Activated CD8-positive, alpha-beta T cell treated with anti-CD3 and anti-CD28 coated beads, Interleukin-2, amount 10 ng/mL, durations not matched to agents 7 days and 5 days (primary cell): ENCODE data around the gene TRPV4. TPM values are rescaled to one million over a fixed set of nuclear protein-coding genes. Genes with fewer than 3 reads are reported as not detected.
A peak's percentile ranks its signal among the peaks of the same experiment; 100 is the strongest.

Source experiments
- ATAC-seq: fragments of 150-1000 bp; cut with Tn5 transposase; one replicate; pipeline ENCODE4 v1.10.0; 2021; ENCODE audit warnings: moderate library complexity
- CTCF ChIA-PET: fragments of 350-600 bp; sonication (Branson Sonifier 250); formaldehyde crosslinking; loops from one replicate; lab custom pipeline; 2021; ENCODE audit warnings: antibody characterized with exemption; lab: Charles Lee
- POLR2A ChIA-PET: fragments of 350-600 bp; sonication (Branson Sonifier 250); formaldehyde crosslinking; loops from one replicate; lab custom pipeline; 2021; ENCODE audit warnings: antibody characterized with exemption; lab: Charles Lee
- DNase-seq: peaks from one replicate; pipeline ENCODE4 v3.0.0-alpha.2; 2020
- H3K27ac Mint-ChIP-seq: one replicate; pipeline ENCODE4 v1.8.0; 2021; ENCODE audit warnings: mild to moderate bottlenecking, mixed read lengths
- H3K27me3 Mint-ChIP-seq: one replicate; pipeline ENCODE4 v1.8.0; 2021; ENCODE audit warnings: low read depth, mixed read lengths
- H3K36me3 Mint-ChIP-seq: one replicate; pipeline ENCODE4 v1.8.0; 2021; ENCODE audit warnings: low read depth, mixed read lengths
- H3K4me1 Mint-ChIP-seq: one replicate; pipeline ENCODE4 v1.8.0; 2021; ENCODE audit warnings: low read depth, mixed read lengths
- H3K4me3 Mint-ChIP-seq: one replicate; pipeline ENCODE4 v1.8.0; 2021; ENCODE audit warnings: mild to moderate bottlenecking, mixed read lengths
- H3K9me3 Mint-ChIP-seq: one replicate; pipeline ENCODE4 v1.8.0; 2022; ENCODE audit warnings: mixed read lengths; ENCODE audit not compliant: insufficient read depth
- total RNA-seq, 2 experiments: library from RNA; stranded (reverse); gene quantifications; one replicate each; pipeline ENCODE4 v1.2.3, GENCODE V29; 2021

Gene TRPV4
- not detected for total RNA-seq

DNA sequence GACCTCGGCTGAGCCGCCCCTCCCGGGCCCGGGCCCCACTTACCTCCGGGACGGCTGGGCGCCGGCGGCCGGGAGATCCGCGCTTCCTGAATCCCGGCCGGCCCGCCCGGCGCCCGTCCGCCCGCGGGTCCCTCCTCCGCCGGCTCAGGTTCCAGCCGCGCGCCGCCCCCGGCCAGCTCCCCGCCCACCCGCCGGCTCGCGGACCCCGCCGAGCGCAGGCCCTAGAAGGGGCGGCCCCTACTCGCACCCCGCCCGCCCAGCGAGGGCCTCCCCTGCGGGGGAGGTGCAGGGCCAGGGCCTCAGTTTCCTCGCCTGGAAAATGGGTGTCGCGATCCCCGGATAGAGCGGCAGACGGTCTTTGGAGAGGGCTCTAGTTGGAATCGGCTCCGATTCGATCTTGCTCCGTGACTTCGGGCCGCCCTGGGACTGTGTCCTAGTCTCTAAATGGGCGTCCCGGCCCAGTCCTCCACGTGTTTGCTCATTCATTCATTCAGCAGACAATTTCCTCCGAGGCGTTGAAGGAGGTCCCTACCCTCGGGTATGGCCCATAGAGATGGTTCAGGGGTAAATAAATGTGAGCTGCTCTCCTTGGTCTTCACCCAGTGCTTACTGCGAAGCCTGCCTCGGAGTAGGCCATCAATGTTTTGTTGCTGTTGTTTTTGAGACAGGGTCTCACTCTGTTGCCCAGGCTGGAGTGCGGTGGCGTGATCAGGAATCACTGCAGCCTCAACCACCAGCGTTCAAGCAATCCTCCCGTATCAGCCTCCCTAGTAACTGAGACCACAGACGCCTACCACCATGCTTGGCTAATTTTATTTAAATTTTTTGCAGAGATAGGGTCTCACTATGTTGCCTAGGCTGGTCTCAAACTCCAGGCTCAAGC, at the start of gene TRPV4:
TSS of gene TRPV4 (minus strand) at position 92 of the 883 bp plus-strand sequence. CDS start 18,602 bp downstream, outside the sequence.
- ChIA-PET CTCF (interaction anchor here (1.4 to 6.1 kb wide), 2 partner anchors 11 to 12 kb away, joined by 5 to 43 read pairs; no protein-coding TSS in a partner anchor), POLR2A (no interaction called here)
- no peak for DNase-seq
- Mint-ChIP-seq H3K4me1 (peaks cover 1% of the 10 kb centered on the region), H3K27ac (no peak within 1 kb of the TSS), H3K4me3 (no peak within 1 kb of the TSS), H3K9me3 (no peaks in the 10 kb centered on the region), H3K27me3 (peaks cover 31% of the 10 kb centered on the region), H3K36me3 (no peaks in the 10 kb centered on the region)
- no peak for ATAC-seq

DNA sequence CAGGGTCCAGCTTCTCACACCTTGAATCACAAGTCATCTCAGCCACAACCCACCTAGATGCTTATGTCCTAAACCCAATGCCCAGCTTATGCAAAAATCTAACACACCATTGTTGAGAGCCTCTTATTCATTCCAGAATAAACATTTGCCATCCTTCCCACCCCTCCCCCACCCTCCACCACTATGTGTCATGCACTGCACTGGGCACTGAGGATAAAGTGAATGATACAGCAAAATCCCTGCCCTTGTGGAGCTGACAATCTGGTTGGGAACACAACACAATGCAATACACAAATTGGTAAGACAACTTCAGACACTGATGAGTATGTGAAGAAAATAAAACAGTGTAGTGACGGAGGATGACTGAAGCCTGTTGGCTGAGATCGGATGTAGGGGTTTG, 48.6 kb upstream of the TRPV4 start:
- Mint-ChIP-seq H3K27me3 (peaks cover 20% of the 10 kb centered on the region), H3K36me3 (no peaks in the 10 kb centered on the region), H3K4me1 (peaks cover 36% of the 10 kb centered on the region), H3K9me3 (no peaks in the 10 kb centered on the region), H3K4me3 (no peak overlapping the region), H3K27ac (peak overlapping the region; percentile 1)
- ChIA-PET CTCF (interaction anchor here (1.0 to 3.0 kb wide), 8 partner anchors 9 to 76 kb away, joined by 3 to 21 read pairs (median 6); no protein-coding TSS in a partner anchor), POLR2A (interaction anchor here (1.3 kb wide), 1 partner anchor 19 kb away, joined by 4 read pairs; the partner anchor contains the start of gene TCHP)
- ATAC-seq = no peak
- DNase-seq = no peak

DNA sequence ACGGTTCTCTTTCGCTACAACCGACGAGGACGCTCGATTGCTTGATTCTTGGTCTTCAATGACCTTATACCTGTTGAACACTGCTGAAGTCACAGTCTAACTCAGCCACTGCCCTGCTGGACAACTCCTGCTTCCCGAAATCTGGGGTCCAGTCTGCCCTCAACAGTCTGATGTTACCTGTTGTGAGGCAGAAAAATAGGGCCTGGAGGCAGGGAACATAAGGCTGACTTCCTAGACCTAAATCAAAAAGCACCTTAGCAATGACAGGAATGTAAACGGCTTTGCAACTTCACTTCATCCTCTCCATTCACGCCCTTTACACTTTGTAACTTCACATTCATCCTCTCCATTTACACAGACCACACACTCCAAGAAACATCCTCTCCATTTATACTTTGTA, 47.7 kb upstream of the TRPV4 start:
- no peaks in the 10 kb centered on the region for H3K9me3 Mint-ChIP-seq
- H3K27me3 Mint-ChIP-seq = peaks cover 20% of the 10 kb centered on the region
- H3K4me1 Mint-ChIP-seq = peaks cover 38% of the 10 kb centered on the region
- CTCF ChIA-PET = interaction anchor here (1.0 to 3.0 kb wide), 9 partner anchors 10 to 75 kb away, joined by 3 to 21 read pairs (median 5); no protein-coding TSS in a partner anchor
- H3K27ac Mint-ChIP-seq = peak overlapping the region; percentile 70
- no peak for DNase-seq
- H3K36me3 Mint-ChIP-seq = no peaks in the 10 kb centered on the region
- POLR2A ChIA-PET = interaction anchor here (1.3 kb wide), 1 partner anchor 20 kb away, joined by 4 read pairs; the partner anchor contains the start of gene TCHP
- ATAC-seq = no peak
- peak overlapping the region; percentile 79 for H3K4me3 Mint-ChIP-seq

DNA sequence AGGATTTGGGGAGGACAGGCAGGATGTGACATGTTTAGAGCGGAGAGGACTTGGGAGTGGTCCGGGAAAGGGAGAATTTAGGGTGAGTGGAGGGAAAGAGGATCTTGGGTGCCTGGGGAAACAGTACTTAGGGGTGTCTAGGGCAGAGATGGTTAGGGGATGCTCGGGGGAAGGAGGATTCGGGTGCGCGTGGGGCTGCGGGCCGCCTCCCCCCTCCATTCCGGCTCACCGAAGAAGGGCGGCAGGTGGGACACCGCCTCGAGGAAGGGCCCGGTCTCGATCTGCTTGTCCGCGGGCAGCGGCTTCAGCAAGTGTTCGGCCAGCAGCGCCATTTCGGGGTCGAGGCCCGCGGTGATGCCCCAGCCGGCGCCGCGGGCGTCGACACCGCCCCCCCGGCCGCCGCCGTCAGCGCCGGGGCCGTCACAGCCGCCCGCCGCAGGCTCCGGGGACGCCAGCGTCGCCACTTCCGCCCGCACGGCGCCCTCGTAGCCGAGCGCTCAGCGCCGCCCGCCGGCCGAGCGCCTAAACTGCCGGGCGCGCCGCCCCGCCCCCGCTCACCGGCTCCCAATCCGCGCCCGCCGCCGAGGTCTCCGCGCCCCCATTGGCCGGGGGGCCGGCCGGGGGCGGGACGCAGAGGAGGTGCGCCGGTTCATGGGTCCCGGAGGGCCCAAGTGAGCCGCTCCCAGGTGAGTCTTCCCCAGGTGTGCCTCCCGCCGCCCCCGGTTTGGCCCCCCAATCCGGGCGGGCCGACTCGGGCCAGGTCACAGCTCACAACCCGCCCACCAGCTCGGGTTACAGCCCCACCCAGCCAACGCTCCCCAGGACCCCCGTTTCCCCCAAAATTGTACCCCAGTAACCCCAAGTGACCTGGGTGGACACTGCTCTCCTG, 47.1 kb upstream of the TRPV4 start, which contains the start of gene GLTP:
TSS of gene GLTP (minus strand) at position 499 of the 889 bp plus-strand sequence. CDS start at position 332, 167 bp downstream.
- ATAC-seq (peak; percentile 98), DNase-seq (peak; percentile 88)
- POLR2A ChIA-PET = no interaction called here
- H3K4me3 Mint-ChIP-seq = peak within 1 kb of the TSS; percentile 86
- no peaks in the 10 kb centered on the region for H3K36me3 Mint-ChIP-seq
- CTCF ChIA-PET = interaction anchor here (1.1 to 3.0 kb wide), 10 partner anchors 13 to 75 kb away, joined by 3 to 21 read pairs (median 6); no protein-coding TSS in a partner anchor
- H3K9me3 Mint-ChIP-seq = no peaks in the 10 kb centered on the region
- H3K27me3 Mint-ChIP-seq = peaks cover 20% of the 10 kb centered on the region
- H3K4me1 Mint-ChIP-seq = peaks cover 40% of the 10 kb centered on the region
- peak within 1 kb of the TSS; percentile 91 for H3K27ac Mint-ChIP-seq

DNA sequence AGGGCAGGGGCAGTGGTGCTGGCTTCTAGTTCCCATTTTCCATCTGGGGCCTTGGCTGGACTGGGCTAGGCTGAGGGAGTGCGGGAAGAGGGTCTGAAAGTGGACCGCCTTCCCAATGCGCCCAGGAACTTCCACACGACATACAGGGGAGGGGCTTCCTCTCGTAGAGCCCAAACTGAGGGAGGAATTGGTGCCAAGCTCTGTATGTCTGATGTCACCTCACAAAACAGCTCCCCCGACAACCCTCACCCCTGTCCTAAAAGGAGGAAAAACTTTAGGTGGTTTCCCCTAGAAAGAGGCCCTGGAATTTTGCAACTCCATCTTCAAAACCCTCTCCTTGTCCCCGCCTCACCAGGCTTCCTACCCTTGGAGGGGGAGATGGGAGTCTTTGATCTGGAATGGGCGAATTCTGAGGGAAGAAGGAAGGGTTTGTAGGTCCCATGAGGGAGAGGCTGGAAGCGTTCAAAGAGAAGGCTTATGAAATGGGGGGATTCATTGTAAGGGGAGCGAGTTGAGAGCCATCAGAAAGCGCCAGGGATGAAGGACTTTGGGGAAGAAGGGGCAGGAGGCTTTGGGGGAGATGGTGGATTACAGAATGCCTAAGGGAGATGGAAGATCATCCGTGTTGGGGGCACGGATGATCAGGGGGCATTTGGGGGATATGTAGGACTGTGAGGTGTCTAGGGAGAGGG, 46.3 kb upstream of the TRPV4 start:
- peaks cover 14% of the 10 kb centered on the region for H3K27me3 Mint-ChIP-seq
- POLR2A ChIA-PET = interaction anchor here (0.6 kb wide), 1 partner anchor 11 kb away, joined by 3 read pairs; no protein-coding TSS in a partner anchor

DNA sequence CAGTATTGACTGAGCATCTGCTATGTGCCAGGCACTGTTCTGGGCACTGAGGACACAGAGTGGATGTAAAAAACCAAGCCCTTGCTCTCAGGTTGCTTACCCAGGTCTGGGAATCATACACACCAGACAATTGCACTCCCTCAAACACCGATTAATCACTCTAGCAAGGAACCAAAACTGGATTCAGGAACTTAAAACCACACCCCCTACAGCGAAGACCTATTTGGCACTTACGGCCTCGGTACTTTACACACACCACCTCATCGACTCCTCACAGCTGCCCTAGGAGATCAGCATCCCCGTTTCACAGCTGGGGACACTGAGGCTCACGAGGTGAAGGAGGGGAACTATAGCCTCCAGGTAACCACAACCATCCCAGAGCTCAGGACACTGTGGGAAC, 45.6 kb upstream of the TRPV4 start:
- no peak overlapping the region for H3K27ac Mint-ChIP-seq
- H3K27me3 Mint-ChIP-seq = peaks cover 12% of the 10 kb centered on the region

More for the DNA sequence above, 46.3 kb upstream of the TRPV4 start:
- H3K36me3 Mint-ChIP-seq = no peaks in the 10 kb centered on the region
- CTCF ChIA-PET = interaction anchor here (1.1 to 2.9 kb wide), 5 partner anchors 9 to 74 kb away, joined by 3 to 15 read pairs (median 6); no protein-coding TSS in a partner anchor
- H3K4me1 Mint-ChIP-seq = peaks cover 40% of the 10 kb centered on the region
- ATAC-seq (no peak), DNase-seq (no peak)
- H3K9me3 Mint-ChIP-seq = no peaks in the 10 kb centered on the region
- peak overlapping the region; percentile 91 for H3K27ac Mint-ChIP-seq
- peak overlapping the region; percentile 86 for H3K4me3 Mint-ChIP-seq

DNA sequence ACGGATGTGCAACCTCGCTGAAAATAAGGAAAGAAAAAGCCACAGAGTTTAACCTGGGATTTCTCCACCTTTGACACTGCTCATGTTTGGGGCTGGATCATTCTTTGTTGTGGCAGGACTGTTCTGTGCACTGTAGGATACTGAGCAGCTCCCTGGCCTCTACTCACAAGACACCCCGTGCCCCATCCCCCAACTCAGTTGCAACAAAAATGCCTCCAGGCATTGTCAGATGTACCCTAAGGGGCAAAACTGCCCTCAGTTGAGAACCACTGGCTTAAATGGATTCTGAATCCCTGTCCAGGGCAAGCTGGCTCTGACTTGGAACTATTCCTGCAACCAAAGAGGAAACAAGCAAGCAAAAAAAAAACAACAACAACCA, 45.0 kb upstream of the TRPV4 start:
- Mint-ChIP-seq H3K27me3 (peaks cover 7% of the 10 kb centered on the region), H3K36me3 (no peaks in the 10 kb centered on the region), H3K4me1 (peaks cover 35% of the 10 kb centered on the region), H3K4me3 (no peak overlapping the region), H3K9me3 (no peaks in the 10 kb centered on the region), H3K27ac (no peak overlapping the region)
- no peak for DNase-seq
- POLR2A ChIA-PET = no interaction called here
- CTCF ChIA-PET = interaction anchor here (1.5 to 2.9 kb wide), 6 partner anchors 24 to 72 kb away, joined by 3 to 15 read pairs (median 8); no protein-coding TSS in a partner anchor
- no peak for ATAC-seq

More for the DNA sequence above, 45.6 kb upstream of the TRPV4 start:
- DNase-seq (no peak), ATAC-seq (no peak)
- Mint-ChIP-seq H3K9me3 (no peaks in the 10 kb centered on the region), H3K4me1 (peaks cover 39% of the 10 kb centered on the region), H3K36me3 (no peaks in the 10 kb centered on the region), H3K4me3 (peak overlapping the region; percentile 86)
- ChIA-PET POLR2A (interaction anchor here (0.6 kb wide), 1 partner anchor 12 kb away, joined by 3 read pairs; no protein-coding TSS in a partner anchor), CTCF (interaction anchor here (1.1 to 2.9 kb wide), 6 partner anchors 10 to 73 kb away, joined by 3 to 15 read pairs (median 4); no protein-coding TSS in a partner anchor)

DNA sequence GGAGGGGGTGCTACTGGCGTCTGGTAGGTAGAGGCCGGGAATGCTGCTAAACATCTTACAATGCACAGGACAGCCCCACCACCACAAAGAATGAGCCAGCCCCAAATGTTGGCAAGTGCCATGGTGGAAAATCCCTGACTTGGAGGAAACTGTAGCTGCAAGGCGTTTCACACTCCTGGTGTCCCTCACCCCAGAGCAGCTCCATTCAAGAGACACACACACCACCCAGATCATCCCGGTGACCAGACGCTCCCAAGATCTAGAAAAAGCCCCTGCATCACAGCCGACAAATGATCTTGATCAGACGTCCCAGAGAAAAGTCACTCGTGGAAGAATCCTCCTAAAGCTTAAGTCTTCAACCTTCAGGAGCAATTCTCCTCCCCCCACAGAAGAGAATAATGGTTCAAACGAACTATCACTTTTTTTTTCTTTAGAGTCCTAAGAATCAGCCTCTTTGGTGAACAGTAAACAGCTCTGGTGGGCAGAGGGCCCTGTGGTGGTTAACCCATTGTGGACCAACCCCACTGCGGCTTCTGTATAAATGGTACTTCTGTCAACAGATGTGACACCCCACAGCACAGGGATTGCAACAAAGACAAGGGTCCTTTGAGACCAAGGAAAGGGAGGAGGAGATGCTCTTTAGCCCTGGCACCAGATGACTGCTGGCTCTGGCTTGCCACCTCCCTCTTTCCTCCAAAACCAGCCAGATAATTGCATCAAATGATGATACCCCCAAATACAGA, 44.5 kb upstream of the TRPV4 start:
- peaks cover 35% of the 10 kb centered on the region for H3K4me1 Mint-ChIP-seq
- H3K4me3 Mint-ChIP-seq = no peak overlapping the region
- POLR2A ChIA-PET = no interaction called here
- H3K9me3 Mint-ChIP-seq = no peaks in the 10 kb centered on the region
- CTCF ChIA-PET = interaction anchor here (0.7 to 2.9 kb wide), 6 partner anchors 24 to 73 kb away, joined by 3 to 15 read pairs (median 6); no protein-coding TSS in a partner anchor
- ATAC-seq (no peak), DNase-seq (no peak)
- peaks cover 5% of the 10 kb centered on the region for H3K27me3 Mint-ChIP-seq
- no peak overlapping the region for H3K27ac Mint-ChIP-seq
- H3K36me3 Mint-ChIP-seq = peaks cover under 1% of the 10 kb centered on the region

DNA sequence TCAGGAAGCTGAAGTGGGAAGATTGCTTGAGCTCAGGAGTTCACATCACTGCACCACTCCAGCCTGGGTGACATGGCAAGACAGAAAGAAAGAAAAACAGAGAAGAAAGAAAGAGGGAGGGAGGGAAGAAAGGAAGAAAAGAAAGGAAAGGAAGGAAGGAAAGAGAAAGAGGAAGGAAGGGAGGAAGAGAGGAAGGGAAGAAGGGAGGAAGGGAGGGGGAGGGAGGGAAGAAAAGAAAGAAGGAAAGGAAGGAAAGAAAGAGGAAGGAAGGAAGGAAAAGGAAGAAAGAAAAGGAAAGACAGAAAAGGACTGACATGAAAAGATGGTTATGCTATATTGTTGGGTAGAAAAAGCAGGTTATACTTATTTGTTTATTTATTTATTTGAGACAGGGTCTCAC, 43.2 kb upstream of the TRPV4 start:
- ATAC-seq (no peak), DNase-seq (no peak)
- ChIA-PET CTCF (interaction anchor here (1.1 to 2.2 kb wide), 3 partner anchors 23 to 71 kb away, joined by 4 to 7 read pairs (median 7); no protein-coding TSS in a partner anchor), POLR2A (interaction anchor here (0.7 kb wide), 1 partner anchor 41 kb away, joined by 3 read pairs; no protein-coding TSS in a partner anchor)
- Mint-ChIP-seq H3K27me3 (no peaks in the 10 kb centered on the region), H3K36me3 (peaks cover 2% of the 10 kb centered on the region), H3K9me3 (no peaks in the 10 kb centered on the region), H3K4me1 (peaks cover 36% of the 10 kb centered on the region), H3K4me3 (no peak overlapping the region), H3K27ac (no peak overlapping the region)
